H1 (cell line): ENCODE data around the gene IAH1. TPM values are rescaled to one million over a fixed set of nuclear protein-coding genes. Genes with fewer than 3 reads are reported as not detected.

Experiments
- ASH2L ChIP-seq: fragments of 200-600, 300-600 bp; sonication (generic); IDR thresholded peaks from one replicate; pipeline ENCODE4 v1.7.1; 2017; ENCODE audit warnings: low read length
- ATF3 ChIP-seq: IDR thresholded peaks from 2 replicates; pipeline ENCODE4 v1.6.1; 2011; ENCODE audit warnings: low read depth, mild to moderate bottlenecking, low read length; ENCODE audit not compliant: insufficient read depth
- CHD1 ChIP-seq: IDR thresholded peaks from 2 replicates; pipeline ENCODE4 v1.6.1; 2012; ENCODE audit warnings: low read depth, low read length, improper control_type of control experiment
- POLR2AphosphoS5 ChIP-seq: IDR thresholded peaks from 2 replicates; pipeline ENCODE4 v1.6.1; 2011; ENCODE audit warnings: low read depth, low read length
- RAD21 ChIP-seq, 2 experiments: IDR thresholded peaks in 1 of 2; conservative IDR thresholded peaks in 1 of 2; 2 replicates each; pipeline ENCODE4 v1.6.1; 2011; ENCODE audit warnings: low read depth in 2 of 2, low read length in 2 of 2, improper control_type of control experiment in 1 of 2, inconsistent platforms in 1 of 2, mild to moderate bottlenecking in 1 of 2, moderate library complexity in 1 of 2
- polyA plus RNA-seq, 7 experiments: library from polyadenylated mRNA; depleted of rRNA in 3 of 7; stranded (reverse) in 5 of 7; unstranded in 2 of 7; fragments of >200 nt in 5 of 7; fragments of 200-250 nt in 2 of 7; gene quantifications; 1 replicate in 5 of 7; 2 replicates in 1 of 7; 4 replicates in 1 of 7; pipeline versions ENCODE4 v1.2.1 to v1.2.3, GENCODE V29; 2011 to 2013; ENCODE audit warnings: missing spikeins in 2 of 7, mixed read lengths in 2 of 7
- total RNA-seq: library from RNA; stranded (reverse); fragmentation: NEBNext Ultra II Directional; extraction: Animal tissue kit (Norgen Biotek cat#: 25700); gene quantifications from 2 replicates; pipeline ENCODE4 v1.2.1, GENCODE V29; 2021

IAH1 gene
- total and polyA plus RNA-seq, 2 of the 8 experiments (the other 6 are each of a cell fraction or from before 2014, with no cell fraction given), result 15.1 to 21.5 TPM

- no peak for TF ChIP-seq ATF3
- no peak for TF ChIP-seq CHD1
- no peak for TF ChIP-seq RAD21 (IDR thresholded peaks at IDR 0.05 in 1 of 2, conservative IDR thresholded peaks at IDR 0.05 in 1 of 2; ENCODE audit: low read depth in 2 of 2, low read length in 2 of 2)
- TF ChIP-seq ASH2L, result no peak
- no peak for TF ChIP-seq POLR2AphosphoS5
- TF ChIP-seq, all 59 proteins: peak for 0
These were observed 62.2 kb downstream of the IAH1 start (continued) for GRCh38 chr2:9536504-9536903.
